Hindlimb muscle (tissue), 1 donor: Measurements from ENCODE around the gene BEAN1. TPM values are rescaled to one million over a fixed set of nuclear protein-coding genes. Genes with fewer than 3 reads are reported as not detected.
A peak's percentile ranks its signal among the peaks of the same experiment; 100 is the strongest.

Experiments used
- DNase-seq: peaks from one replicate; pipeline ENCODE4 v3.0.0-alpha.2; 2013
- polyA plus RNA-seq: library from polyadenylated mRNA; unstranded; fragments of 120-200 nt; gene quantifications from one replicate; pipeline ENCODE4 v1.2.1, GENCODE V29; 2013; ENCODE audit not compliant: insufficient read length

Gene BEAN1
- polyA plus RNA-seq, 1 donor, result 0.79 TPM

GRCh38 chr16:66470556-66470955 is 43.5 kb downstream of the BEAN1 start:
- DNase-seq, result no peak

- no peak for DNase-seq
These were observed 44.2 kb downstream of the BEAN1 start for GRCh38 chr16:66471264-66471663.

- DNase-seq, result no peak
These were observed 44.8 kb downstream of the BEAN1 start for GRCh38 chr16:66471716-66472393.

- no peak for DNase-seq
These were observed 46.0 kb downstream of the BEAN1 start for GRCh38 chr16:66473051-66473571.

GRCh38 chr16:66473654-66474519 is 46.8 kb downstream of the BEAN1 start:
- no peak for DNase-seq

- no peak for DNase-seq
These were observed 47.7 kb downstream of the BEAN1 start for GRCh38 chr16:66474750-66475199.

- no peak for DNase-seq
These were observed 48.1 kb downstream of the BEAN1 start for GRCh38 chr16:66475232-66475631.

GRCh38 chr16:66476328-66477027 is 49.4 kb downstream of the BEAN1 start:
- no peak for DNase-seq

GRCh38 chr16:66477028-66477515 is 50.0 kb downstream of the BEAN1 start:
- no peak for DNase-seq

GRCh38 chr16:66478733-66479511 is 51.8 kb downstream of the BEAN1 start:
- no peak for DNase-seq

- DNase-seq, result no peak
These were observed 52.7 kb downstream of the BEAN1 start for GRCh38 chr16:66479661-66480264.

- DNase-seq, result no peak
These were observed 53.4 kb downstream of the BEAN1 start for GRCh38 chr16:66480265-66481080.

- DNase-seq, result no peak
These were observed 54.2 kb downstream of the BEAN1 start for GRCh38 chr16:66481081-66481942.

GRCh38 chr16:66481943-66482390 is 54.9 kb downstream of the BEAN1 start:
- no peak for DNase-seq

- peak; percentile 61 for DNase-seq
These were observed 56.8 kb downstream of the BEAN1 start for GRCh38 chr16:66483689-66484452.

GRCh38 chr16:66484453-66485213 is 57.5 kb downstream of the BEAN1 start:
- DNase-seq, result no peak

- no peak for DNase-seq
These were observed 58.3 kb downstream of the BEAN1 start for GRCh38 chr16:66485376-66485775.
